ENCODE results near the gene SGCD.
A peak's percentile ranks its signal among the peaks of the same experiment; 100 is the strongest.

DNA sequence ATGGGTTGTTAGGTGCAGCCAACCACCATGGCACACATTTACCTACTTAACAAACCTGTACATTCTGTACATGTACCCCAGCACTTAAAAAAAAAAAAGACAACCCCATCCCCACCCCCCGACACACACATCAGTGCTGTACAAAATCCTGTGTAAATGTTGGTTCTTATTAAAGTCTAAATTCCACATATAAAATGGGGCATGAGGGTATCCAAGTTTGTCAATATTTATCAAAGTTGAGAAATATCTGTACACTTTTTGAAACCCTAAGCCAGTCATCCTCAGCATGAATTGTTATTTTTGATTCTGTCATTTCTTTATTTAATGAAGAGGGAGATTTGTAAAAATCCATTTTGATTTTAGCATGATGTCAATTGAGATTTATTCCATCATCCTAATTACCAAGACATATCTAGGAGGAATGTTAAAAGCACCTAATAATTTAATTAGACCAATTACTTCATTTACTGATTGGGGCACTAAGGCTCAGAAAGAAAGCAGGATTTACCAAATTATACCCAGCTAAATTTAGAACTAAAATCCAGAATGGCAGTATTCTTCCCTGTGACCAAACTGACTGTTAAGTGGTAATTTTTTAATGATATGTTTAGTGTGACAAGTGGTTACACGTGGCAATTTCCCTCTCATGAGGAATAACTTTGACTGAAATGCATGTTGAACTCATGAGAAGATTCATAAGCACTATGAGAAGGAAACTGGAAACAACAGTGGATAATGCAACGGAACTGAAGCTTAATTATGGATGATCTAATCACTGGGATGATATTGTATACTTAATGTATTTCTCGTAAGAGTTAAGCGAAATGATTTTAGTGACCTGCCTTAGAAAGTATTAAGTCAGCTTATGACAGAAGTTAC is 195.9 kb downstream of the SGCD start:
- TF ChIP-seq POU6F1 (CRISPR knock-in tag; IDR thresholded peaks at IDR 0.05; ENCODE audit: borderline replicate concordance, low read depth) (no peak), RARB (CRISPR knock-in tag; IDR thresholded peaks at IDR 0.05) (no peak), ZNF8 (CRISPR knock-in tag; IDR thresholded peaks at IDR 0.05) (0 out of 2 replicates have a peak, but pooled peaks have one; percentile 11), ZFP3 (CRISPR knock-in tag; IDR thresholded peaks at IDR 0.05) (peak; percentile 44; the same call in 1 of the 2 replicates), CSDC2 (CRISPR knock-in tag; IDR thresholded peaks at IDR 0.05) (no peak), ARNTL (CRISPR knock-in tag; IDR thresholded peaks at IDR 0.05; ENCODE audit: borderline replicate concordance, low read depth) (no peak), ZNF565 (CRISPR knock-in tag; conservative IDR thresholded peaks at IDR 0.05; ENCODE audit: low read depth) (no peak)
